ENCODE data around the gene FUOM.

GRCh38 chr10:133403359-133403758 is 45.5 kb upstream of the FUOM start:
- TF ChIP-seq, protein P1, sequence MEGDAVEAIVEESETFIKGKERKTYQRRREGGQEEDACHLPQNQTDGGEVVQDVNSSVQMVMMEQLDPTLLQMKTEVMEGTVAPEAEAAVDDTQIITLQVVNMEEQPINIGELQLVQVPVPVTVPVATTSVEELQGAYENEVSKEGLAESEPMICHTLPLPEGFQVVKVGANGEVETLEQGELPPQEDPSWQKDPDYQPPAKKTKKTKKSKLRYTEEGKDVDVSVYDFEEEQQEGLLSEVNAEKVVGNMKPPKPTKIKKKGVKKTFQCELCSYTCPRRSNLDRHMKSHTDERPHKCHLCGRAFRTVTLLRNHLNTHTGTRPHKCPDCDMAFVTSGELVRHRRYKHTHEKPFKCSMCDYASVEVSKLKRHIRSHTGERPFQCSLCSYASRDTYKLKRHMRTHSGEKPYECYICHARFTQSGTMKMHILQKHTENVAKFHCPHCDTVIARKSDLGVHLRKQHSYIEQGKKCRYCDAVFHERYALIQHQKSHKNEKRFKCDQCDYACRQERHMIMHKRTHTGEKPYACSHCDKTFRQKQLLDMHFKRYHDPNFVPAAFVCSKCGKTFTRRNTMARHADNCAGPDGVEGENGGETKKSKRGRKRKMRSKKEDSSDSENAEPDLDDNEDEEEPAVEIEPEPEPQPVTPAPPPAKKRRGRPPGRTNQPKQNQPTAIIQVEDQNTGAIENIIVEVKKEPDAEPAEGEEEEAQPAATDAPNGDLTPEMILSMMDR (conservative IDR thresholded peaks at IDR 0.05; ENCODE audit: low read depth in 2 of 2): no peak
- TF ChIP-seq JUNB (IDR thresholded peaks at IDR 0.05; ENCODE audit: unreplicated experiment) (no peak), EZH2 (IDR thresholded peaks at IDR 0.05; ENCODE audit: low read depth, unreplicated experiment) (no peak), CREB1 (CRISPR knock-in tag; IDR thresholded peaks at IDR 0.05; ENCODE audit: low read depth) (no peak), POLR2AphosphoS5 (IDR thresholded peaks at IDR 0.05; ENCODE audit: low read depth) (no peak), REST (IDR thresholded peaks at IDR 0.05; ENCODE audit: unreplicated experiment) (no peak), EZH2phosphoT487 (IDR thresholded peaks at IDR 0.05; ENCODE audit: unreplicated experiment) (no peak), ETS1 (IDR thresholded peaks at IDR 0.05) (no peak), STAT1 (IDR thresholded peaks at IDR 0.05; ENCODE audit: unreplicated experiment) (no peak), ZNF114 (CRISPR knock-in tag; IDR thresholded peaks at IDR 0.05) (no peak), NANOG (IDR thresholded peaks at IDR 0.05; ENCODE audit: borderline replicate concordance) (no peak), ZNF331 (CRISPR knock-in tag; IDR thresholded peaks at IDR 0.05; ENCODE audit: low read depth) (no peak)
- TF ChIP-seq, protein P2, sequence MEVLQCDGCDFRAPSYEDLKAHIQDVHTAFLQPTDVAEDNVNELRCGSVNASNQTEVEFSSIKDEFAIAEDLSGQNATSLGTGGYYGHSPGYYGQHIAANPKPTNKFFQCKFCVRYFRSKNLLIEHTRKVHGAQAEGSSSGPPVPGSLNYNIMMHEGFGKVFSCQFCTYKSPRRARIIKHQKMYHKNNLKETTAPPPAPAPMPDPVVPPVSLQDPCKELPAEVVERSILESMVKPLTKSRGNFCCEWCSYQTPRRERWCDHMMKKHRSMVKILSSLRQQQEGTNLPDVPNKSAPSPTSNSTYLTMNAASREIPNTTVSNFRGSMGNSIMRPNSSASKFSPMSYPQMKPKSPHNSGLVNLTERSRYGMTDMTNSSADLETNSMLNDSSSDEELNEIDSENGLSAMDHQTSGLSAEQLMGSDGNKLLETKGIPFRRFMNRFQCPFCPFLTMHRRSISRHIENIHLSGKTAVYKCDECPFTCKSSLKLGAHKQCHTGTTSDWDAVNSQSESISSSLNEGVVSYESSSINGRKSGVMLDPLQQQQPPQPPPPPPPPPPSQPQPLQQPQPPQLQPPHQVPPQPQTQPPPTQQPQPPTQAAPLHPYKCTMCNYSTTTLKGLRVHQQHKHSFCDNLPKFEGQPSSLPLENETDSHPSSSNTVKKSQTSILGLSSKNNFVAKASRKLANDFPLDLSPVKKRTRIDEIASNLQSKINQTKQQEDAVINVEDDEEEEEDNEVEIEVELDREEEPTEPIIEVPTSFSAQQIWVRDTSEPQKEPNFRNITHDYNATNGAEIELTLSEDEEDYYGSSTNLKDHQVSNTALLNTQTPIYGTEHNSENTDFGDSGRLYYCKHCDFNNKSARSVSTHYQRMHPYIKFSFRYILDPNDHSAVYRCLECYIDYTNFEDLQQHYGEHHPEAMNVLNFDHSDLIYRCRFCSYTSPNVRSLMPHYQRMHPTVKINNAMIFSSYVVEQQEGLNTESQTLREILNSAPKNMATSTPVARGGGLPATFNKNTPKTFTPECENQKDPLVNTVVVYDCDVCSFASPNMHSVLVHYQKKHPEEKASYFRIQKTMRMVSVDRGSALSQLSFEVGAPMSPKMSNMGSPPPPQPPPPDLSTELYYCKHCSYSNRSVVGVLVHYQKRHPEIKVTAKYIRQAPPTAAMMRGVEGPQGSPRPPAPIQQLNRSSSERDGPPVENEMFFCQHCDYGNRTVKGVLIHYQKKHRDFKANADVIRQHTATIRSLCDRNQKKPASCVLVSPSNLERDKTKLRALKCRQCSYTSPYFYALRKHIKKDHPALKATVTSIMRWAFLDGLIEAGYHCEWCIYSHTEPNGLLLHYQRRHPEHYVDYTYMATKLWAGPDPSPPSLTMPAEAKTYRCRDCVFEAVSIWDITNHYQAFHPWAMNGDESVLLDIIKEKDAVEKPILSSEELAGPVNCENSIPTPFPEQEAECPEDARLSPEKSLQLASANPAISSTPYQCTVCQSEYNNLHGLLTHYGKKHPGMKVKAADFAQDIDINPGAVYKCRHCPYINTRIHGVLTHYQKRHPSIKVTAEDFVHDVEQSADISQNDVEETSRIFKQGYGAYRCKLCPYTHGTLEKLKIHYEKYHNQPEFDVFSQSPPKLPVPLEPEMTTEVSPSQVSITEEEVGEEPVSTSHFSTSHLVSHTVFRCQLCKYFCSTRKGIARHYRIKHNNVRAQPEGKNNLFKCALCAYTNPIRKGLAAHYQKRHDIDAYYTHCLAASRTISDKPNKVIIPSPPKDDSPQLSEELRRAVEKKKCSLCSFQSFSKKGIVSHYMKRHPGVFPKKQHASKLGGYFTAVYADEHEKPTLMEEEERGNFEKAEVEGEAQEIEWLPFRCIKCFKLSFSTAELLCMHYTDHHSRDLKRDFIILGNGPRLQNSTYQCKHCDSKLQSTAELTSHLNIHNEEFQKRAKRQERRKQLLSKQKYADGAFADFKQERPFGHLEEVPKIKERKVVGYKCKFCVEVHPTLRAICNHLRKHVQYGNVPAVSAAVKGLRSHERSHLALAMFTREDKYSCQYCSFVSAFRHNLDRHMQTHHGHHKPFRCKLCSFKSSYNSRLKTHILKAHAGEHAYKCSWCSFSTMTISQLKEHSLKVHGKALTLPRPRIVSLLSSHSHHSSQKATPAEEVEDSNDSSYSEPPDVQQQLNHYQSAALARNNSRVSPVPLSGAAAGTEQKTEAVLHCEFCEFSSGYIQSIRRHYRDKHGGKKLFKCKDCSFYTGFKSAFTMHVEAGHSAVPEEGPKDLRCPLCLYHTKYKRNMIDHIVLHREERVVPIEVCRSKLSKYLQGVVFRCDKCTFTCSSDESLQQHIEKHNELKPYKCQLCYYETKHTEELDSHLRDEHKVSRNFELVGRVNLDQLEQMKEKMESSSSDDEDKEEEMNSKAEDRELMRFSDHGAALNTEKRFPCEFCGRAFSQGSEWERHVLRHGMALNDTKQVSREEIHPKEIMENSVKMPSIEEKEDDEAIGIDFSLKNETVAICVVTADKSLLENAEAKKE (CRISPR knock-in tag; IDR thresholded peaks at IDR 0.05): no peak

All from GM23338 (cell line).